ENCODE results near the gene ATG5.

ATG5 gene

GRCh38 chr6:106194949-106195921, 130.3 kb downstream of the ATG5 start:
- Histone ChIP-seq H2BK5ac (ENCODE audit: low read length) (no peak overlapping the region), H4K5ac (ENCODE audit: low read length) (no peak overlapping the region), H3K56ac (ENCODE audit: low read length) (no peak overlapping the region), H3K4ac (ENCODE audit: low read depth, low read length) (no peak overlapping the region), H3K36me3 (ENCODE audit: control insufficient read depth, insufficient read depth, low read length) (no peaks in the 10 kb centered on the region), H3K27me3 (ENCODE audit: insufficient read depth, low read length, poor library complexity) (no peaks in the 10 kb centered on the region), H3K23ac (ENCODE audit: low read length) (no peak overlapping the region), H3K4me1 (ENCODE audit: control insufficient read depth, low read depth, low read length) (peaks cover 2% of the 10 kb centered on the region), H3K4me2 (ENCODE audit: low read length) (no peak overlapping the region), H3K9ac (ENCODE audit: low read length) (no peak overlapping the region), H3K79me2 (ENCODE audit: control insufficient read depth, insufficient read depth, low read length) (no peaks in the 10 kb centered on the region), H3K4me3 (ENCODE audit: low read length) (no peak overlapping the region), H3K27ac (ENCODE audit: low read depth, low read length) (no peak overlapping the region), H4K8ac (ENCODE audit: low read depth, low read length) (no peak overlapping the region), H2BK15ac (replicated peaks; ENCODE audit: low read depth) (no peak overlapping the region), H3K79me1 (ENCODE audit: low read length) (no peaks in the 10 kb centered on the region), H2AK5ac (ENCODE audit: low read length) (no peak overlapping the region), H2BK120ac (ENCODE audit: low read depth, low read length) (no peak overlapping the region), H3K18ac (ENCODE audit: low read length) (no peak overlapping the region)
- DNase-seq: peak; percentile 38
- 100% methylated on average over 1 of the region's 7 CpGs for WGBS (ENCODE audit: extremely low coverage, insufficient coverage, low lambda C conversion rate)

DNA sequence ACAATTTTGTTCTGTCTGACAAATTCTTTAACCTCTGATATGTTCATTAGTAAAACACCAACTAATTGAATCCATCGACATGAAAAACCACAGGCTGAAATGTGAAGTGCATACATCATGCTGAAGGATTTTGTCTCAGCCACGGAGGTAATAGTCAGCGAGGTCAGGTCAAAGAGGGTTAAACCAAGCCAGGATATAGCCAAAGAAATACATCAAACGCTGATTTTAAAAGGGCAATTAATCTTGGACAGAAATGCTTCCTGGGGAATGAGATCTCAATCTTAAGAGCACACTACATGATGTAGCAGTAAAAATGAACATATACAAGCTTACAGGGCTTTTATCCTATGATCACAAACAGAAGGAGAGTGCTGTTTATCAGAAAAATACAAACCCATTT, 132.7 kb downstream of the ATG5 start:
- Histone ChIP-seq H3K4ac (ENCODE audit: low read depth, low read length) (no peak overlapping the region), H3K56ac (ENCODE audit: low read length) (no peak overlapping the region), H3K18ac (ENCODE audit: low read length) (no peak overlapping the region), H2AK5ac (ENCODE audit: low read length) (no peak overlapping the region), H4K5ac (ENCODE audit: low read length) (no peak overlapping the region), H3K27me3 (ENCODE audit: insufficient read depth, low read length, poor library complexity) (no peaks in the 10 kb centered on the region), H3K9ac (ENCODE audit: low read length) (no peak overlapping the region), H2BK15ac (replicated peaks; ENCODE audit: low read depth) (no peak overlapping the region), H4K8ac (ENCODE audit: low read depth, low read length) (no peak overlapping the region), H3K4me2 (ENCODE audit: low read length) (no peak overlapping the region), H3K23ac (ENCODE audit: low read length) (no peak overlapping the region), H3K4me3 (ENCODE audit: low read length) (no peak overlapping the region), H3K27ac (ENCODE audit: low read depth, low read length) (no peak overlapping the region), H3K36me3 (ENCODE audit: control insufficient read depth, insufficient read depth, low read length) (no peaks in the 10 kb centered on the region), H2BK5ac (ENCODE audit: low read length) (no peak overlapping the region), H2BK120ac (ENCODE audit: low read depth, low read length) (no peak overlapping the region), H3K79me1 (ENCODE audit: low read length) (no peaks in the 10 kb centered on the region), H3K79me2 (ENCODE audit: control insufficient read depth, insufficient read depth, low read length) (no peaks in the 10 kb centered on the region), H3K4me1 (ENCODE audit: control insufficient read depth, low read depth, low read length) (peaks cover 2% of the 10 kb centered on the region)
- no CpG with 5 or more reads among the region's 4 CpGs for WGBS (ENCODE audit: extremely low coverage, insufficient coverage, low lambda C conversion rate)
- DNase-seq: no peak

DNA sequence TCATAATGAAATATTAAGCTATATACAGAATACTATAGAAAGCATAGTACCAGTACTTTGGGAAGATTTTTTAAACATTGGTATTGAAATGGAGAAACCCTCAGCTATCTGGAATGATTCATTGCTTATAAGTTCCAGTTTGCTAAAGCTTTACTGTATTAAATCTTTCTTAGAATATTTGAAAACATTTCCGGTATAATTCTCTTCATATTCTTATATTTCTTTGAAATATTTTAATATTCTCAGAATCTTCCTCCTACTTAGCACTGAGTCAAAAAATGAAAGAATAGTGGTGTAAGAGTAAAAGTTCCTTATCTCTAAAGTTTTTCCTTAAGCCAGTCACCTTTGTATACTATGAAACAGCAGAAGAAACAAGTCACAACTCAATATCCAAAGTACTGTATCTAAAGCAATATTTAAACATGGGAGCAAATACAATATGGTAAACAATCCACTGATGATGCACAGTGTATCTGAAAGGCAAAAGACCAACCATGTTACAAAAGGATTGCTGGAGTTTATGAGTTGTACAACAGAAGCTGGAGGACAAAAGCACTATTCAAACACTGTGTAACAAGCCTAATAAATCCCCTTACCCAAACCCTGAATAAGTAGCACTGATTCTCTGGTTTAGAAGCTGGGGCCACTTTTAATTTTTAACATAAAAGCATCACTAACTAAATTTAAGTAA, 137.3 kb downstream of the ATG5 start:
- no peaks in the 10 kb centered on the region for H3K79me2 ChIP-seq (ENCODE audit: control insufficient read depth, insufficient read depth, low read length)
- no peak overlapping the region for H2BK15ac ChIP-seq (replicated peaks; ENCODE audit: low read depth)
- peaks cover 4% of the 10 kb centered on the region for H3K4me1 ChIP-seq (ENCODE audit: control insufficient read depth, low read depth, low read length)
- no peak overlapping the region for H3K27ac ChIP-seq (ENCODE audit: low read depth, low read length)
- H4K5ac ChIP-seq (ENCODE audit: low read length): no peak overlapping the region
- no peaks in the 10 kb centered on the region for H3K27me3 ChIP-seq (ENCODE audit: insufficient read depth, low read length, poor library complexity)
- no peak overlapping the region for H3K23ac ChIP-seq (ENCODE audit: low read length)
- no peak overlapping the region for H2AK5ac ChIP-seq (ENCODE audit: low read length)
- H3K9ac ChIP-seq (ENCODE audit: low read length): no peak overlapping the region
- H3K79me1 ChIP-seq (ENCODE audit: low read length): no peaks in the 10 kb centered on the region
- WGBS (ENCODE audit: extremely low coverage, insufficient coverage, low lambda C conversion rate): no CpG with 5 or more reads among the region's 1 CpG
- H3K4ac ChIP-seq (ENCODE audit: low read depth, low read length): no peak overlapping the region
- H3K56ac ChIP-seq (ENCODE audit: low read length): no peak overlapping the region
- H4K8ac ChIP-seq (ENCODE audit: low read depth, low read length): no peak overlapping the region
- H2BK120ac ChIP-seq (ENCODE audit: low read depth, low read length): no peak overlapping the region
- H3K18ac ChIP-seq (ENCODE audit: low read length): no peak overlapping the region
- H3K36me3 ChIP-seq (ENCODE audit: control insufficient read depth, insufficient read depth, low read length): no peaks in the 10 kb centered on the region
- no peak for DNase-seq
- no peak overlapping the region for H2BK5ac ChIP-seq (ENCODE audit: low read length)
- no peak overlapping the region for H3K4me2 ChIP-seq (ENCODE audit: low read length)
- H3K4me3 ChIP-seq (ENCODE audit: low read length): no peak overlapping the region

GRCh38 chr6:106187424-106187982, 138.1 kb downstream of the ATG5 start:
- DNase-seq: no peak
- no peak overlapping the region for H2BK15ac ChIP-seq (replicated peaks; ENCODE audit: low read depth)
- H3K4me3 ChIP-seq (ENCODE audit: low read length): no peak overlapping the region
- H3K4me1 ChIP-seq (ENCODE audit: control insufficient read depth, low read depth, low read length): peaks cover 4% of the 10 kb centered on the region
- H3K27ac ChIP-seq (ENCODE audit: low read depth, low read length): no peak overlapping the region
- H3K27me3 ChIP-seq (ENCODE audit: insufficient read depth, low read length, poor library complexity): no peaks in the 10 kb centered on the region
- no peak overlapping the region for H2BK5ac ChIP-seq (ENCODE audit: low read length)
- H3K36me3 ChIP-seq (ENCODE audit: control insufficient read depth, insufficient read depth, low read length): no peaks in the 10 kb centered on the region
- H3K23ac ChIP-seq (ENCODE audit: low read length): no peak overlapping the region
- H3K56ac ChIP-seq (ENCODE audit: low read length): no peak overlapping the region
- no peak overlapping the region for H3K9ac ChIP-seq (ENCODE audit: low read length)
- no peak overlapping the region for H3K4ac ChIP-seq (ENCODE audit: low read depth, low read length)
- H4K8ac ChIP-seq (ENCODE audit: low read depth, low read length): no peak overlapping the region
- H3K79me1 ChIP-seq (ENCODE audit: low read length): no peaks in the 10 kb centered on the region
- no peak overlapping the region for H4K5ac ChIP-seq (ENCODE audit: low read length)
- no peak overlapping the region for H3K18ac ChIP-seq (ENCODE audit: low read length)
- no peak overlapping the region for H2AK5ac ChIP-seq (ENCODE audit: low read length)
- H2BK120ac ChIP-seq (ENCODE audit: low read depth, low read length): no peak overlapping the region
- no peaks in the 10 kb centered on the region for H3K79me2 ChIP-seq (ENCODE audit: control insufficient read depth, insufficient read depth, low read length)
- no peak overlapping the region for H3K4me2 ChIP-seq (ENCODE audit: low read length)
- no CpG with 5 or more reads among the region's 1 CpG for WGBS (ENCODE audit: extremely low coverage, insufficient coverage, low lambda C conversion rate)

GRCh38 chr6:106186714-106187113, 138.8 kb downstream of the ATG5 start:
- DNase-seq: no peak

More at GRCh38 chr6:106186714-106187113, 138.8 kb downstream of the ATG5 start:
- no peaks in the 10 kb centered on the region for H3K79me2 ChIP-seq (ENCODE audit: control insufficient read depth, insufficient read depth, low read length)
- no peak overlapping the region for H4K5ac ChIP-seq (ENCODE audit: low read length)
- peaks cover 4% of the 10 kb centered on the region for H3K4me1 ChIP-seq (ENCODE audit: control insufficient read depth, low read depth, low read length)
- no peak overlapping the region for H3K27ac ChIP-seq (ENCODE audit: low read depth, low read length)
- H3K4me3 ChIP-seq (ENCODE audit: low read length): no peak overlapping the region
- WGBS (ENCODE audit: extremely low coverage, insufficient coverage, low lambda C conversion rate): 100% methylated on average over 1 of the region's 2 CpGs
- H3K36me3 ChIP-seq (ENCODE audit: control insufficient read depth, insufficient read depth, low read length): no peaks in the 10 kb centered on the region
- no peak overlapping the region for H3K9ac ChIP-seq (ENCODE audit: low read length)
- no peak overlapping the region for H3K4ac ChIP-seq (ENCODE audit: low read depth, low read length)
- H4K8ac ChIP-seq (ENCODE audit: low read depth, low read length): no peak overlapping the region
- H2BK15ac ChIP-seq (replicated peaks; ENCODE audit: low read depth): no peak overlapping the region
- no peak overlapping the region for H2BK5ac ChIP-seq (ENCODE audit: low read length)
- H3K27me3 ChIP-seq (ENCODE audit: insufficient read depth, low read length, poor library complexity): no peaks in the 10 kb centered on the region
- H2AK5ac ChIP-seq (ENCODE audit: low read length): no peak overlapping the region
- no peak overlapping the region for H3K4me2 ChIP-seq (ENCODE audit: low read length)
- H3K18ac ChIP-seq (ENCODE audit: low read length): no peak overlapping the region
- H2BK120ac ChIP-seq (ENCODE audit: low read depth, low read length): no peak overlapping the region
- H3K23ac ChIP-seq (ENCODE audit: low read length): no peak overlapping the region
- H3K79me1 ChIP-seq (ENCODE audit: low read length): no peaks in the 10 kb centered on the region
- H3K56ac ChIP-seq (ENCODE audit: low read length): no peak overlapping the region
